ENCODE results near the gene COPS7A. TPM values are rescaled to one million over a fixed set of nuclear protein-coding genes. Genes with fewer than 3 reads are reported as not detected.

Gene COPS7A
- total RNA-seq, 1 donor from 2014 or later, result 24.5 TPM

DNA sequence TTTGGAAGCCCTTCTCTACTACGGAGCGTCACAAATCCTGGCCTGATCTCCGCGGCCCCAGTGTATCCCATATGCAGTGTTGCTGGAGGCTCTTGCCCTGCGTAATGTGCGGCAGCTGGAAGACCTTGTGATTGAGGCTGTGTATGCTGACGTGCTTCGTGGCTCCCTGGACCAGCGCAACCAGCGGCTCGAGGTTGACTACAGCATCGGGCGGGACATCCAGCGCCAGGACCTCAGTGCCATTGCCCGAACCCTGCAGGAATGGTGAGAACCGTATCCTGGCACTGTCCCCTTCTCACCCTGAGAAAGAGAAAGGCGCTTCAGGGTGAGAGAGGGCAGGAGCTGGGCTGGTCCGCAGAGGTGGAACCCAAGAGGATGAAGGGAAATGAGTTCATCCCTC is 5.3 kb downstream of the COPS7A start:
- H3K4me3 ChIP-seq, result no peak overlapping the region
- H3K9me3 Mint-ChIP-seq, result no peaks in the 10 kb centered on the region

GRCh38 chr12:6730169-6730568 is 6.3 kb downstream of the COPS7A start:
- H3K9me3 ChIP-seq (ENCODE audit: low read depth), result no peaks in the 10 kb centered on the region
- peaks cover 3% of the 10 kb centered on the region for H3K4me1 Mint-ChIP-seq
- peaks cover 5% of the 10 kb centered on the region for H3F3A ChIP-seq (ENCODE audit: low read depth)
- DNase-seq (ENCODE audit: low spot score), result no peak
- no peak overlapping the region for H3K9ac ChIP-seq
- no peaks in the 10 kb centered on the region for H3K27me3 ChIP-seq
- no peak overlapping the region for H3K27ac Mint-ChIP-seq
- no peak overlapping the region for H3K4me3 ChIP-seq
- H3K79me2 ChIP-seq (ENCODE audit: low read depth), result no peaks in the 10 kb centered on the region
- TF ChIP-seq EZH2phosphoT487 (IDR thresholded peaks at IDR 0.05), result no peak
- TF ChIP-seq EZH2 (IDR thresholded peaks at IDR 0.05), result no peak
- TF ChIP-seq CTCF (IDR thresholded peaks at IDR 0.05), result no peak
- H3K4me1 ChIP-seq, result no peaks in the 10 kb centered on the region
- no peak overlapping the region for H3K27ac ChIP-seq
- no peak overlapping the region for H2AFZ ChIP-seq (replicated peaks)
- peaks cover 2% of the 10 kb centered on the region for H3K27me3 Mint-ChIP-seq (ENCODE audit: insufficient read depth, low read depth)
- H3K4me3 Mint-ChIP-seq, result no peak overlapping the region
- no peak overlapping the region for H3K4me2 ChIP-seq
- H4K20me1 ChIP-seq (ENCODE audit: low read depth), result no peaks in the 10 kb centered on the region
- peaks cover 18% of the 10 kb centered on the region for H3K36me3 Mint-ChIP-seq
- no peaks in the 10 kb centered on the region for H3K9me3 Mint-ChIP-seq
- no peaks in the 10 kb centered on the region for H3K36me3 ChIP-seq

More for the DNA sequence above, 5.3 kb downstream of the COPS7A start:
- H3K4me1 Mint-ChIP-seq, result peaks cover 8% of the 10 kb centered on the region
- no peaks in the 10 kb centered on the region for H3K36me3 ChIP-seq
- H3F3A ChIP-seq (ENCODE audit: low read depth), result peaks cover 9% of the 10 kb centered on the region
- no peak overlapping the region for H3K27ac Mint-ChIP-seq
- H4K20me1 ChIP-seq (ENCODE audit: low read depth), result no peaks in the 10 kb centered on the region
- peaks cover 5% of the 10 kb centered on the region for H3K79me2 ChIP-seq (ENCODE audit: low read depth)
- H3K27ac ChIP-seq, result no peak overlapping the region
- TF ChIP-seq EZH2 (IDR thresholded peaks at IDR 0.05) (no peak), EZH2phosphoT487 (IDR thresholded peaks at IDR 0.05) (no peak), CTCF (IDR thresholded peaks at IDR 0.05) (no peak)
- H3K4me2 ChIP-seq, result no peak overlapping the region
- peaks cover 2% of the 10 kb centered on the region for H3K27me3 Mint-ChIP-seq (ENCODE audit: insufficient read depth, low read depth)
- no peaks in the 10 kb centered on the region for H3K9me3 ChIP-seq (ENCODE audit: low read depth)
- H3K36me3 Mint-ChIP-seq, result peaks cover 18% of the 10 kb centered on the region
- H3K9ac ChIP-seq, result no peak overlapping the region
- no peak overlapping the region for H2AFZ ChIP-seq (replicated peaks)
- H3K4me1 ChIP-seq, result peaks cover 7% of the 10 kb centered on the region
- H3K4me3 Mint-ChIP-seq, result no peak overlapping the region
- no peak for DNase-seq (ENCODE audit: low spot score)
- no peaks in the 10 kb centered on the region for H3K27me3 ChIP-seq

DNA sequence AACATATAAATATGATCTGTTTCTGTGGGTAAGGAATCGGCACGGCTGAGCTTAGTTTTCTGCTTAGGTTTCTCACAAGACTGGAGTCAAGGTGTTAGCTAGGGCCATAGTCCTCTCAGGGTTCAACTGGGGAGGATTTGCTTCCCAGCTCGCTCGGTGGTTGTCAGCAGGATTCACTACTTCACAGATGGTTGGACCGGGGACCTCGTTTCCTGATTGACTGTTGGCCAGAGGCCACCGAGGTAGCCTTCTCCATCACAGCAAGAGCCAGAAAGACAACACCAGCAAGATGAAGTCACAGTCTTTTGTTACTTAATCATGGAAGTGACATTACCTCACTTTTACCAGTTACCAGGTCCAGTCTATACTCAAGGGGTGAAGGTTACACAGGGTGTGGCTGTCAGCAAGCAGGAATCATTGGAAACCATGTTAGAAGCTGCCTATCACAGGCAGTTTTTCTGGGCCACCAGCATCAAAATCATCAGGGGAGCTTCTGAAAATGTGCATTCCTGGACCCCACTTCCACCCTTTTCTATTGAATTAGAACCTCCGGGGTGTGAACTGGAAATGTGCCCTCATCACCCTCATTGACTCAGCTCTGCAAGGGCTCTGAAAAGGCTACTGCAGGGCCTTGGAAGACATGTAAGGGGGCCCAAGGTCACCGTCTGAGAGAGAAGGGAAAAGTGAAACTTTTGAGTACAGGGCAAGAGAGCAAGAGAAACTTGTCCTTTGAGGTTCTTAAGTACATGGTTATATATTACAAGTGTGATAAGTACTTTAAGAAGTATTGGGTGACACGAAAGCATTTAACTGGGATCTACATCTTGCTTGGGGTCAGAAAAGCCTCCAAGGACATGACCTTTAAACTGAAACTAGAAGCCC is 10.9 kb downstream of the COPS7A start:
- H3K27me3 Mint-ChIP-seq (ENCODE audit: insufficient read depth, low read depth), result peaks cover 5% of the 10 kb centered on the region
- H3K9me3 ChIP-seq (ENCODE audit: low read depth), result no peaks in the 10 kb centered on the region
- no peaks in the 10 kb centered on the region for H4K20me1 ChIP-seq (ENCODE audit: low read depth)
- H3K36me3 ChIP-seq, result no peaks in the 10 kb centered on the region
- peaks cover 5% of the 10 kb centered on the region for H3K4me1 Mint-ChIP-seq
- no peak overlapping the region for H3K27ac ChIP-seq
- no peaks in the 10 kb centered on the region for H3K9me3 Mint-ChIP-seq
- peaks cover 11% of the 10 kb centered on the region for H3K36me3 Mint-ChIP-seq
- no peaks in the 10 kb centered on the region for H3K27me3 ChIP-seq
- no peak for TF ChIP-seq CTCF (IDR thresholded peaks at IDR 0.05)
- no peak for TF ChIP-seq EZH2phosphoT487 (IDR thresholded peaks at IDR 0.05)
- TF ChIP-seq EZH2 (IDR thresholded peaks at IDR 0.05), result no peak
- H3K9ac ChIP-seq, result no peak overlapping the region
- H3K4me2 ChIP-seq, result no peak overlapping the region
- peaks cover 9% of the 10 kb centered on the region for H3F3A ChIP-seq (ENCODE audit: low read depth)
- no peaks in the 10 kb centered on the region for H3K79me2 ChIP-seq (ENCODE audit: low read depth)
- H3K4me3 Mint-ChIP-seq, result no peak overlapping the region
- no peak overlapping the region for H3K27ac Mint-ChIP-seq
- DNase-seq (ENCODE audit: low spot score), result no peak
- no peak overlapping the region for H3K4me3 ChIP-seq
- no peaks in the 10 kb centered on the region for H3K4me1 ChIP-seq
- no peak overlapping the region for H2AFZ ChIP-seq (replicated peaks)

Data from neural progenitor cell (in vitro differentiated cells).